H9 (cell line): ENCODE data around the gene ZNF76. TPM values are rescaled to one million over a fixed set of nuclear protein-coding genes. Genes with fewer than 3 reads are reported as not detected.

Experiments used
- DNase-seq: peaks from one replicate; pipeline ENCODE4 v3.0.0-alpha.2; 2017
- H2AFZ ChIP-seq: one replicate; pipeline ENCODE4 v1.6.1; 2013; ENCODE audit warnings: mild to moderate bottlenecking, low read length, control low read depth, moderate library complexity
- H2AK5ac ChIP-seq: 2 replicates; pipeline ENCODE4 v1.6.1; 2013; ENCODE audit warnings: low read length, control low read depth, mixed read lengths; ENCODE audit not compliant: insufficient read length
- H2BK120ac ChIP-seq: one replicate; pipeline ENCODE4 v1.6.1; 2013; ENCODE audit warnings: low read depth, mild to moderate bottlenecking, low read length, control low read depth, inconsistent platforms; ENCODE audit not compliant: poor library complexity, severe bottlenecking
- H2BK12ac ChIP-seq: 2 replicates; pipeline ENCODE4 v1.6.1; 2013; ENCODE audit warnings: low read length, control low read depth, mixed read lengths, low read depth; ENCODE audit not compliant: insufficient read length
- H2BK15ac ChIP-seq: 2 replicates; pipeline ENCODE4 v1.6.1; 2013; ENCODE audit warnings: low read depth, low read length, control low read depth
- H2BK20ac ChIP-seq: one replicate; pipeline ENCODE4 v1.6.1; 2013; ENCODE audit warnings: low read depth, mild to moderate bottlenecking, low read length, control low read depth, inconsistent platforms; ENCODE audit not compliant: poor library complexity, severe bottlenecking
- H2BK5ac ChIP-seq: 2 replicates; pipeline ENCODE4 v1.6.1; 2013; ENCODE audit warnings: low read length, control low read depth, mixed read lengths; ENCODE audit not compliant: insufficient read length
- H3K14ac ChIP-seq: 2 replicates; pipeline ENCODE4 v1.6.1; 2013; ENCODE audit warnings: low read length, control low read depth; ENCODE audit not compliant: insufficient read depth
- H3K18ac ChIP-seq: 2 replicates; pipeline ENCODE4 v1.6.1; 2013; ENCODE audit warnings: low read depth, mild to moderate bottlenecking, mixed read lengths, low read length, control low read depth; ENCODE audit not compliant: insufficient read length
- H3K23ac ChIP-seq: 2 replicates; pipeline ENCODE4 v1.6.1; 2013; ENCODE audit warnings: low read length, control low read depth, mixed read lengths, low read depth; ENCODE audit not compliant: insufficient read length
- H3K23me2 ChIP-seq: 2 replicates; pipeline ENCODE4 v1.6.1; 2013; ENCODE audit warnings: low read depth, mild to moderate bottlenecking, mixed read lengths, low read length, control low read depth; ENCODE audit not compliant: insufficient read length, poor library complexity, severe bottlenecking
- H3K27ac ChIP-seq: 2 replicates; pipeline ENCODE4 v1.5.1; 2013; ENCODE audit warnings: low read length, control low read depth, mixed read lengths, low read depth; ENCODE audit not compliant: insufficient read length
- H3K27me3 ChIP-seq: 2 replicates; pipeline ENCODE4 v1.6.1; 2013; ENCODE audit warnings: low read length, control low read depth, inconsistent platforms; ENCODE audit not compliant: insufficient read depth
- H3K4ac ChIP-seq: 2 replicates; pipeline ENCODE4 v1.6.1; 2013; ENCODE audit warnings: low read depth, mild to moderate bottlenecking, control low read depth, inconsistent platforms, low read length, moderate library complexity
- H3K4me1 ChIP-seq: 2 replicates; pipeline ENCODE4 v1.6.1; 2013; ENCODE audit warnings: low read length, control low read depth, inconsistent platforms; ENCODE audit not compliant: insufficient read depth
- H3K4me2 ChIP-seq: 2 replicates; pipeline ENCODE4 v1.6.1; 2013; ENCODE audit warnings: low read length, control low read depth, mixed read lengths; ENCODE audit not compliant: insufficient read length, insufficient read depth
- H3K56ac ChIP-seq: 2 replicates; pipeline ENCODE4 v1.6.1; 2013; ENCODE audit warnings: low read depth, mild to moderate bottlenecking, mixed read lengths, low read length, control low read depth; ENCODE audit not compliant: insufficient read length
- H3K79me1 ChIP-seq: 2 replicates; pipeline ENCODE4 v1.6.1; 2013; ENCODE audit warnings: low read depth, mild to moderate bottlenecking, moderate library complexity, low read length, control low read depth, inconsistent platforms; ENCODE audit not compliant: insufficient read depth, poor library complexity, severe bottlenecking
- H3K79me2 ChIP-seq: 2 replicates; pipeline ENCODE4 v1.6.1; 2013; ENCODE audit warnings: low read length, control low read depth, inconsistent platforms; ENCODE audit not compliant: insufficient read depth
- H3K9ac ChIP-seq: 2 replicates; pipeline ENCODE4 v1.6.1; 2013; ENCODE audit warnings: low read length, control low read depth, mixed read lengths; ENCODE audit not compliant: insufficient read length; ENCODE audit errors: extremely low read depth
- H3K9me3 ChIP-seq: one replicate; pipeline ENCODE4 v1.6.1; 2013; ENCODE audit warnings: low read depth, low read length, inconsistent platforms; ENCODE audit not compliant: control insufficient read depth
- H3T11ph ChIP-seq: one replicate; pipeline ENCODE4 v1.6.1; 2013; ENCODE audit warnings: mild to moderate bottlenecking, low read length, control low read depth, inconsistent platforms
- H4K20me1 ChIP-seq: one replicate; pipeline ENCODE4 v1.6.1; 2013; ENCODE audit not compliant: control insufficient read depth, insufficient read length, insufficient read depth
- H4K5ac ChIP-seq: 2 replicates; pipeline ENCODE4 v1.6.1; 2013; ENCODE audit warnings: low read depth, mild to moderate bottlenecking, mixed read lengths, low read length, control low read depth; ENCODE audit not compliant: insufficient read length
- H4K8ac ChIP-seq: replicated peaks from 2 replicates; pipeline ENCODE4 v1.6.1; 2013; ENCODE audit warnings: low read length, control low read depth, mixed read lengths, low read depth; ENCODE audit not compliant: insufficient read length
- H4K91ac ChIP-seq: 2 replicates; pipeline ENCODE4 v1.6.1; 2013; ENCODE audit warnings: low read depth, mild to moderate bottlenecking, moderate library complexity, mixed read lengths, low read length, control low read depth; ENCODE audit not compliant: insufficient read length
- H3K27ac Mint-ChIP-seq, 3 experiments: 2 replicates in 2 of 3; 3 replicates in 1 of 3; pipeline ENCODE4 v1.8.0; 2020 to 2021; ENCODE audit warnings: mixed read lengths in 3 of 3, mild to moderate bottlenecking in 1 of 3, moderate library complexity in 1 of 3
- H3K27me3 Mint-ChIP-seq: 2 replicates; pipeline ENCODE4 v1.8.0; 2021; ENCODE audit warnings: low read depth, mild to moderate bottlenecking, moderate library complexity, mixed read lengths
- H3K36me3 Mint-ChIP-seq, 3 experiments: 2 replicates in 2 of 3; 3 replicates in 1 of 3; pipeline ENCODE4 v1.8.0; 2020 to 2021; ENCODE audit warnings: low read depth in 3 of 3, mixed read lengths in 3 of 3; ENCODE audit not compliant: insufficient read depth in 1 of 3
- H3K4me1 Mint-ChIP-seq, 2 experiments: 2 replicates each; pipeline ENCODE4 v1.8.0; 2020; ENCODE audit warnings: mixed read lengths in 2 of 2
- H3K4me3 Mint-ChIP-seq, 2 experiments: 2 replicates in 1 of 2; 3 replicates in 1 of 2; pipeline ENCODE4 v1.8.0; 2020 to 2021; ENCODE audit warnings: mild to moderate bottlenecking in 2 of 2, mixed read lengths in 2 of 2, moderate library complexity in 1 of 2
- H3K9me3 Mint-ChIP-seq, 2 experiments: 2 replicates in 1 of 2; 3 replicates in 1 of 2; pipeline ENCODE4 v1.8.0; 2020; ENCODE audit warnings: mild to moderate bottlenecking in 2 of 2, mixed read lengths in 2 of 2, moderate library complexity in 1 of 2
- WGBS: extraction: QIAGEN DNeasy Blood & Tissue Kit; methylation state at CpG from one replicate; pipeline ENCODE4 v1.1.7; 2013; ENCODE audit warnings: missing lambda C conversion rate, low lambda C conversion rate, mixed read lengths; ENCODE audit not compliant: insufficient read length; ENCODE audit errors: extremely low coverage; 5-methylcytosine and 5-hydroxymethylcytosine counted together
- total RNA-seq: library from RNA; stranded (reverse); gene quantifications from 2 replicates; pipeline ENCODE4 v1.2.1, GENCODE V29; 2021
- TF ChIP-seq, protein P1 (sequence below): fragments of 200-600 bp; sonication (generic); conservative IDR thresholded peaks from 3 replicates; pipeline ENCODE4 v1.8.0; 2021; ENCODE audit warnings: antibody characterized with exemption, mild to moderate bottlenecking

ZNF76 gene
- total RNA-seq, 1 experiment from 2014 or later, result 21.1 TPM

DNA sequence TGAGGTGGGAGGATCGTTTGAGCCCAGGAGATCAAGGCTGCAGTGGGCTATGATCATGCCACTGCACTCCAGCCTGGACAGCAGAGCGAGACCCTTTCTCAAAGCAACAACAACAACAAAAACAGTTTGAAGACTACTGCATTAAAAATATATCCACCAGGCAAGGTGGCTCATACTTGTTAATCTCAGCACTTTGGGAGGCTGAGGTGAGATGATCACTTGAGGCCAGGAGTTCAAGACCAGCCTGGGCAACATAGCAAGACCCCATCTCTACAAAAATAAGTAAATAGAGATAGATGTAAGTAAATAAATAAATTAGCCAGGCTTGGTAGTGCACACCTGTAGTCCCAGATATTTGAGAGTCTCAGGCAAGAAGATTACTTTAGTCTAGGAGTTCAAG, 12.5 kb downstream of the ZNF76 start:
- no peak overlapping the region for H3K4me3 Mint-ChIP-seq
- H3K4me1 ChIP-seq, result no peaks in the 10 kb centered on the region
- H3K18ac ChIP-seq, result no peak overlapping the region
- no peak overlapping the region for H4K5ac ChIP-seq
- no peak overlapping the region for H4K8ac ChIP-seq
- H3K23ac ChIP-seq, result no peak overlapping the region
- no peaks in the 10 kb centered on the region for H3K23me2 ChIP-seq
- no peaks in the 10 kb centered on the region; the same call in 1 of the 2 replicates for H3K27me3 Mint-ChIP-seq
- H4K20me1 ChIP-seq, result no peaks in the 10 kb centered on the region
- no peak overlapping the region for H3K14ac ChIP-seq
- H2AFZ ChIP-seq, result no peak overlapping the region
- DNase-seq, result no peak
- H2BK5ac ChIP-seq, result no peak overlapping the region
- no peak overlapping the region for H2AK5ac ChIP-seq
- H3K4ac ChIP-seq, result no peak overlapping the region
- H3K4me2 ChIP-seq, result no peak overlapping the region
- H3K27ac ChIP-seq, result no peak overlapping the region
- H2BK120ac ChIP-seq, result no peak overlapping the region
- WGBS, result no CpG with 5 or more reads among the region's 2 CpGs
- TF ChIP-seq, protein P1, sequence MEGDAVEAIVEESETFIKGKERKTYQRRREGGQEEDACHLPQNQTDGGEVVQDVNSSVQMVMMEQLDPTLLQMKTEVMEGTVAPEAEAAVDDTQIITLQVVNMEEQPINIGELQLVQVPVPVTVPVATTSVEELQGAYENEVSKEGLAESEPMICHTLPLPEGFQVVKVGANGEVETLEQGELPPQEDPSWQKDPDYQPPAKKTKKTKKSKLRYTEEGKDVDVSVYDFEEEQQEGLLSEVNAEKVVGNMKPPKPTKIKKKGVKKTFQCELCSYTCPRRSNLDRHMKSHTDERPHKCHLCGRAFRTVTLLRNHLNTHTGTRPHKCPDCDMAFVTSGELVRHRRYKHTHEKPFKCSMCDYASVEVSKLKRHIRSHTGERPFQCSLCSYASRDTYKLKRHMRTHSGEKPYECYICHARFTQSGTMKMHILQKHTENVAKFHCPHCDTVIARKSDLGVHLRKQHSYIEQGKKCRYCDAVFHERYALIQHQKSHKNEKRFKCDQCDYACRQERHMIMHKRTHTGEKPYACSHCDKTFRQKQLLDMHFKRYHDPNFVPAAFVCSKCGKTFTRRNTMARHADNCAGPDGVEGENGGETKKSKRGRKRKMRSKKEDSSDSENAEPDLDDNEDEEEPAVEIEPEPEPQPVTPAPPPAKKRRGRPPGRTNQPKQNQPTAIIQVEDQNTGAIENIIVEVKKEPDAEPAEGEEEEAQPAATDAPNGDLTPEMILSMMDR, result no peak
- no peaks in the 10 kb centered on the region for H3K27me3 ChIP-seq
- no peak overlapping the region for H3K27ac Mint-ChIP-seq
- H3K79me1 ChIP-seq, result no peaks in the 10 kb centered on the region
- no peak overlapping the region for H3K56ac ChIP-seq
- no peaks in the 10 kb centered on the region for H3K9me3 ChIP-seq
- H3K36me3 Mint-ChIP-seq, result peaks cover 0 to 4% (median 2%) of the 10 kb centered on the region in 3 experiments; a peak in 2 of 7 replicates
- H3K4me1 Mint-ChIP-seq, result peaks cover 3 to 6% of the 10 kb centered on the region in 2 experiments; a peak in 3 of 4 replicates
- H3K79me2 ChIP-seq, result no peaks in the 10 kb centered on the region
- no peak overlapping the region for H2BK20ac ChIP-seq
- H3T11ph ChIP-seq, result no peak overlapping the region
- no peak overlapping the region for H2BK15ac ChIP-seq
- H2BK12ac ChIP-seq, result no peak overlapping the region
- no peak overlapping the region for H4K91ac ChIP-seq
- H3K9ac ChIP-seq, result no peak overlapping the region
- H3K9me3 Mint-ChIP-seq, result no peaks in the 10 kb centered on the region
